ENCODE results near the gene RGS19.
A peak's percentile ranks its signal among the peaks of the same experiment; 100 is the strongest.

The RGS19 gene

DNA sequence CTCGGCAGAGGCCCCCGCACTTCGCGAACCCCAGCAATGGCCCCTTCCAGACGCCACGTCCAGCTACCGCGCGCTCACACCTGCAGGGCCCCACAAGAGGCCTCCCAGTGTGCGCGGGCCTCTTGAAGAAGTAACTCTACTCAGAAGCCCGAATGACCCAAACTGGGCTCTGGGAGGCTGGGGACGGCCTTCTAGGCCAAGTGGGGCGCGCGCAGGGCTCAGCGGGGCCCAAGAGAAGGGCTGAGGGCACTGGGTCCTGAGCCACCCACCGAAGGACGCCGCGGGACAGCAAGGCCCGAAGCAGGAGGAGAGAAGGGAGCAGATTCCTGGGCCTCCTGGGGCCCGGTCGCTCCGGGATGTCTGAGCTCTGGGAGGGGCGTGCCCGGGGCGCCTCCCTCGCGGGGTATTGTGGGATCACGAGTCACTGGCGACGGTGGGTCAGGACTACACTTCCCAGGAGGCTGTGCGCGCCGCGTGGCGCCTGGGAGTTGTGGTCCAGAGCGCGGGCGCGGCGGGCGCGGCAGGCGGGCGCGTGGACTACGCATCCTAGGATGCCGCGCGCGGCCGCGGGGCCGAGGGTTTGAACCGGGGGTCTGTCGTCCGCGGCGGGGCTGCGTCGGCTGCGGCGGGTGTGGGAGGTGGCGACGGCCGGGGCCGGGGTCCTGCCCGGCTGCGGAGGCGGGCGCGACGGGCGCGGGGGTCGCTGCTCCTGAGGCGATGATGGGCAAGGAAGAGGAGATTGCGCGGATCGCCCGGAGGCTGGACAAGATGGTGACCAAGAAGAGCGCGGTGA, 16.5 kb downstream of the RGS19 start, which contains the start of gene TCEA2:
TSS of gene TCEA2 (plus strand) at position 603 of the 793 bp plus-strand sequence. CDS start at position 718, 115 bp downstream.
- DNase-seq, result peak; percentile 96

- DNase-seq, result no peak
These were observed 17.1 kb downstream of the RGS19 start for GRCh38 chr20:64062276-64062595.

- DNase-seq, result no peak
These were observed 20.8 kb downstream of the RGS19 start for GRCh38 chr20:64058536-64058935.

DNA sequence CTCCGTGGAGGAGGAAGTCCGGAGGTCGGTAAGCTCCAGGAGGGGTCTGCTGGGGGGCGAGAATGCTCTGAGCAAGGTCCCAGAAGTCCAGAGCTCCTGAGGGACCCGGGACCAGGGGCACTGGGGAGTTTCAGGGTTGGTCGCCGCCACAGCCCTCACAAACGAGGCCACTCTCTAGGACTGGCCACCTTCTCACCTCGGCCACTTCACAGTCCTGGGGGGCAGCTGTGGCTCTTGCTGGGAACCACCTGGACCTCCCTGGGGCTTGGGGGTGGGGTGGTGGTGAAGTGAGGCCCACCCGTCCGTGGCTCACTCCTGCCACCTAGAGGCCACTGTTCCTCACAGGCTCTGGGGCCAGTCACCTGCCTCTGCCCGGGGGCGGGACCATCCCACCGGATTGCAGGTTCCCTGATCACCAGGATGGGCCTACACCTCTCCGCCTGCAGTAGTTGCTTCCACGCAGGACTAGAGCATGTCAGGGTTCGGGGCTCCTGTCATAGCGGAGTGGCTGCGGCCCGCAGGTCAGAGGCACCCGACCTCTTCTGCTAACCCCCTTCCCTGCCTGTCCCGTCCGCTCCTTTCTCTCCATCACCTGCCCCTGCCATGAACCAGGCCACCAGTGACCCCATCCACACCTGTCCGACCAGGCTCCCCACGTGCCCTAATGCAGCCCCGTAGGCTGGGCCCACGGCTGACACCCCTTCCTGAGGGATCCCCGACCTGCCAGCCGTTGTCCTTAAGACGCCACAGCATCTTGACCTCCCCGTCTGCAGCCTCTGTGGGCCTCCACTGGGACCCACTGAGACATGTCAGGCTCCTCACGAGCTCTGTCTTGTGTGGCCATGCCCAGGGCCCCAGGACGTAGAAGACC, 21.5 kb downstream of the RGS19 start:
- DNase-seq, result peak; percentile 63

- DNase-seq, result no peak
These were observed 22.3 kb downstream of the RGS19 start for GRCh38 chr20:64056889-64057627.

DNA sequence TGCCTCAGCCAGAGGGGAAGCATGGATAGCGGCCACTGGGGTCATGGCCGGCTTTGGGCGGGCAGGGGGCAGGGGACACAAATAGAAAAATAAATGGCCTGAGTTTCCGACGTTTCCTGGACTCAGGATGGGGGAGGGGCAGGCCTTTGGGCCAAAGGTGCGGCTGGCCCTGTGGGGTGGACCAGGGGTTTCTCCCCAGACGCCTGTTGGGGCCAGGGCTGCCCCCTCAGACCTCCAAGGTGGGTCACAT, 22.8 kb downstream of the RGS19 start:
- DNase-seq, result no peak

GRCh38 chr20:64055893-64056638, 23.3 kb downstream of the RGS19 start:
- no peak for DNase-seq

DNA sequence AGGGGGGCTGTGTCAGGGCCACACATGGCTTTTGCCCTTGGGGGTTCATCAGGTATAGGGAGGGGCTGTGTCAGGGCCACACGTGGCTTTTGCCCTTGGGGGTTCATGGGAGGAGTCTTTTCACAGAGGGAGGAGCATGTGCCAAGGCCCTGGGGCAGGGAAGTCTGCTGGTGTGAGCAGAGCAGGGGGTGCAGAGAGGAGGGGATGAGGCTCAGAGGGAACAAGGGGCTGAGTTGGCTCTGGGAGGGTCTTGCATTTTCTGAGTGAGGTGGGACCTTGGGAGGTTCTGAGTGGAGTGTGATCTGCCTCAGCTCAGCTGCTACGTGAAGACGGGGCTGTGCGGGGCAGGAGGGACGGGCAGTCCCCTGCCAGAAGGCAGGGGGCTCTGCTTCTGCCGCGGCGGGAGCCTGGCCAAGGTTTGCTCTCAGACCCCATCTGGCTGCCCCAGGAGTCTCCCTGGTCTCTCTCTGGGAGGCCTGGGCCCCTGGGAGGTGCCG, 23.9 kb downstream of the RGS19 start:
- no peak for DNase-seq

DNA sequence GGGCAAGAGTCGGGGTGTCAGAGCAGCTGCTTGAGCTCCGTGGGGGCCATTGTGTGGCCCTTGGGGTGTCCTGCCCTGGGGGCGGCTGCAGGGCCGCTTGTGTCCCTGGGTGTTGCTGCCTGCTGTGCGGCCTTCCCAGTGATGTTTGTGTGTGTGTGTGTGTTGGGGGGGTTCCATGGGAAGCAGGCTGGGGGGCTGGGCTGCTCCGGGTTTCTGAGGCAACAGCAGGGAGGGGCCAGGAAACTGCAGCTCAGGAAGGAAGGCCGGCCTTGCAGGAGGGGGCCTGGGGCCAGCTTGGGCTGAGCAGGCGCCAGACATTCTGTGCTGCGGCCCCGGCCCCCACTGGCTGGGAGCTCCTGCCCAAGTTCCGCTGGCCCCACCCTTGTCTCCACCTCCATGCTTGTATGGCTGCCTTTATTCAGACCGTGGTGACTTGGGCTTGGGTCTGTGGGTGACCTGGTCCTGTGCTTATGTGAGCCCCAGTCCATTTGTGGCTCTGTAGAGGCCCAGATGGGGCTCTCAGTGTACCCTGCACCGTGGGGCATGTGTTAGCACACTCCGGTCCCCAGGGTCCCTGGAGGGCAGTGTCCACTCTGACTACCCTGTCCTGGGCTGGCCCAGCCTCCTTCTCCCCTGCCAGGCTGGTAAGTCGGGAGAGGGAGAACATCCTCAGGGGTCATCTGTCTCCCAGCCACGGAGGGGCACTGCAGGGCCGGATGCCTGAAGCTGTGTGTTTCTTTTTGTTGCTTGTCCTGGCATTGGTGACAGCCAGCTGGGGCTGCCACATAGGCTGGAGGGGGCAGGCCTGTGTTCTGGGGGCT, 25.3 kb downstream of the RGS19 start:
- no peak for DNase-seq

- no peak for DNase-seq
These were observed 26.1 kb downstream of the RGS19 start for GRCh38 chr20:64052987-64053840.

DNA sequence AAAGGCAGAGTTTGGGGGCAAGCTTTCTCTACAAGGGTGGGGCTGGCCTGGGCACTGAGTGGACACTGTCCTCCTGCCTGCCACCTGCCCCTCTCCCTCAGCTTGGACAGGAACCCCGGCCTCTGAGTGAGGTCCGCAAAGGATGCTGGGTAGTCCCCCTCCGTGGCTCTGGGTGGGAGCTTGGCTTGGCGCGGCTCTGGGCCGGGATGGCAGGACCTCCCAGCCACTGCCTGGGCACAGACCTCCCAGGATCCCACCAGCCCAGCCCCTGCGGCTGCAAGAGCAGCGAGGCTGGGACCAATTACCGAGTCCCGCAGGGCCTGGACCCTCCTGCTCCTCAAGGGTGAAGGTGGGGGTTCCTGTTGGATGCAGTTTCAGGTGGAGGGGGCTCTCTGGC, 27.0 kb downstream of the RGS19 start:
- no peak for DNase-seq

DNA sequence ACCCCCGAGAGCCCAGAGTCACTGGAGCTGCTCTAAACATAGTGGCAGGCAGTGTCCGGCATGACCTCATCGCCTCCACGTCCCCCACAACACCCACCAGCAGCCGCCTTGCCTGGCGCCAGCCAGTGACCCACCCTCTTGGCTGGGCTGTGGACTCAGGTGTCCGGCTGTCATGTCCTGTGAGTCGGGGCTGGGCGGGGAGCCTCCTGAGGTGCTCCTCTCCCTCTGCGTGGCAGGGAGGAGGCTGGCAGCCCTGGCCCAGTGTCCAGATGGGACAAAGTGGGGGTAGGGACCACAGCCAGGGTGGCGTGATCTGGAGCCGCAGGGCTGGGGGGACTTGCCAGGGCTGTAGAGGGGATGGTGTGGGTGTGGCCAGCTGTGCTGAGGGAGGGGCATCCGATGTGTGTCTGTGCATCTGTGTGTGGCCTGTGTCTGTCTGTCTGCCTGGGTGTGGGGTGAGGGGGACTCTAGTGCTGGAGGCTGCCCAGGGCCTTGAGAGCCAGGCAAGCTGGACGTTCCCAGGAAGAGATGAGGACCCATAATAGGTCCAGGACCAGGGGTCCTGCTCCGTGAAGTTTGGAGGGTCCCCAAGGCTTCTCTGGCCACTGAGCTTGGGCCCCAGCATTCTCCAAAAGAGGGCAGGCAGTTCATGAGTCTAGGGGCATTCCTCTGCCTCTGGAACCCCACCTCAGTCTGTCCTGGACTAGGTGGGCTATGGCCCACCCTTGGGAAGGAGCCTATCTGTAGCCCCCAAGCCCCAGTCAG, 27.6 kb downstream of the RGS19 start:
- DNase-seq, result no peak

GRCh38 chr20:64051033-64051452, 28.3 kb downstream of the RGS19 start:
- no peak for DNase-seq

DNA sequence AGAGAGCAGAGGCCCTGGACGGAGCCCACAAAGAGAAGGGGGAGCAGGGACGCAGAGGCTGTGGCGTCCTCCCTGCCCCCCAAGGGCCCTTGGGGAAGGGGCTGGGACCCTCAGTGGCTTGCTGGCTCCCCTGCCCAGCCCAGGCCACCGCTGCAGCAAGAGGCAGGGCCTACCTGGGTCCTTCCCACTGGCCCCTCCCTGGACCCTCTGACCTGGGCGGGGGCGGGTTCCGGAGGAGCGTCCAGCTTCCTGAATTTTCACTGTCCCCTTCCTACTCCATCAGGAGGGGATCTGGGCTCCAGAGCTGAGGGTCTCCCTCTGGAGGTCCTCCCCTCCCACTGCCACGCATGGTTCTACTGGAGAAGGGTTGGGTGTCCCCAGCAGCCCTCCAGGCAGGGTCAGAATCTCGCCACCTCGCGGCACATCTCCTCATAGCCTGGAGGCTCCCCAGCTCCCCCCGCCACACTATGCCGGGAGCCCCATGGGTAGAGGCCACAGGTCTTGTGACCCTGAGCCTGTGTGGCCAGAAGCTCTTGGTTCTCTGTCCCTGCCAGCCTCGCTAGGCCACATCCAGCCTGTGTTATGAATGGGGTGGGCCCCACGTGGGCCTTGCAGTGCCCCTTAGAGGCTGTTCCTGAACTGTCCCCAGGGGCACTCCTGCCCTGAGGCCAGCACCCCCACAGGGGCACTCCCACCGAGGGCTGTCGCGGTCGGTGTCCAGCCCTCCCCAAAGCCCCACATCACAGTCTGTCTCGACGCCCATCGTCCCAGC, 28.9 kb downstream of the RGS19 start:
- DNase-seq, result no peak

DNA sequence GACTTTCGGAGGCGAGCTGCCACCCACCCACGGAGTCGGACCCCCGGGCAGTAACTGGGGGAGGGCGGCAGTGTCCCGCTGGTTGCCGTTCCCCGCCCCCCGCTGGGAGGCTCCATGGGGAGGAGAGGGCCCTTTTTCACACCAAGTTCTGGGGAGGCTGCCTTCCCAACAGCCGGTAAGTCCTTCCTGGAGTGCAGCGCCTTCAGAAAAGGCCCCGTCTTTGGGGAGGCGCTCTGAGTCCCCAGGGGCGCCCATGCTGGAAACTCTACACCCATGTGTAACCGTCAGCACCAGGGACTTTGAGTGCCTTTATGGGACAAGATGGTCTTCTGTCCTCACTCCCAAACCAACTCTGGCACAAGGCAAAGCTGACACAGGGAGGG, 29.4 kb downstream of the RGS19 start:
- no peak for DNase-seq

DNA sequence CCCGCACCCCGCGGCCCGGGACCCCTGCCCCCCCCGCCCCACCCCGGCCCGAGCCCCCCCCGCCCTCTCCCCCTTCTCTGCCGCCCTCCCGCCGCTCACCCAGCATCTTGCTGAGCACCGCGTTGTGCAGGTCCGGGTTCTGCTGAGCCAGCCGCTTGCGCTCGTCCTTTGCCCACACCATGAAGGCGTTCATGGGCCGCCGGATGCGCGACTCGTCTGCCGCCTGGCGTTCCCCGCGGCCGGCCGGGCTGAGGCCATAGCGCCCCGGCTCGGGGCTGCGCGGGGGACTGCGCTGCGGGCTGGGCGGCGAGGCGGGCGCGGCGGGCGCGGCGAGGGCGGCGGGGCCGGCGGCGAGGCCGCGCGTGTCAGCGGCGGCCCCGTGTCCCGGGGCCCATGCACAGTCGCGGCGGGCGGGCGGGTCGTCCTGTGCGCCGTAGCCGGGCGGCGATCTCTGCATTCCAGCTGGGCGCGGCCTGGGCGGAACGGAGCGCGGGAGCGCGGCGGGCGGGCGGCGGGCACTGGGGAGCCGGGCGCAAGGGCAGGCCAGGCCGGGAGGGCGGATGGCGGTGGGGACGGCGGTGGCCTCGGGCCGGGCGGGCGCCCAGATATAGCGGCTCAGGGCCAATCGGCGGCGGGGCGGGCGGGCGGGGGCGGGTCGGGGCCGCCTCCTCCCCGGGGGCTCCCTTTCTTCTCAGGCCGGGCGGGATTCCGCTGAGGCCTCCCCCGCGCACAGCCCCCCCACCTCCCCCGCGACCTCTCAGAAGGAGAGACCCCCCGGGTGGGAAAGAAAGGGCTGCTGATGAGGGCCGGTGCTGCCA, 30.0 kb downstream of the RGS19 start, which contains the start of gene SOX18:
TSS of gene SOX18 (minus strand) at position 580 of the 818 bp plus-strand sequence. CDS start at position 457, 123 bp downstream.
- DNase-seq, result peak; percentile 20

GRCh38 chr20:64048402-64049044, 30.8 kb downstream of the RGS19 start:
- DNase-seq, result no peak

DNA sequence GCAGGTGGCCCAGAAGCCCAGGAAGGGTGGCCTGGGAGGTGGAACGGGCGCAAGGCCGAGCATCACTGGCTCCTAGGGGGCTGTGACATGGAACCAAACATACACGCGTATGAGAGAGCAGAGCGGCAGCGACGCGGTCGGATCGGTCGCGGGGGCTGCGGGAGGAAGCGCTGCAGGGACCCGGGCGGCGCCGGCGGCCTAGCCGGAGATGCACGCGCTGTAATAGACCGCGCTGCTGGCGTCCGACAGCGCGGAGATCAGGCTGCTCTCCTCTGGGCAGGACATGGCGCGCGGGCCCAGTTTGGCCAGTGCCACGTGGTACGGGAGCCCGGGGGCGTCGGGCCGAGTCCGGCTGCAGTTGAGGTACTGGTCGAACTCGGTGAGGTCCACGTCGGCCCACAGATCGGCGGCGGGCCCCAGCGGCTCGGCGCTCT, 31.3 kb downstream of the RGS19 start:
- DNase-seq, result no peak

Data from suppressor macrophage treated with lipopolysaccharide for 4 hours (primary cell).